GM19467 (cell line): Measurements from ENCODE around the gene L3MBTL4.

ENCODE experiments used
- ATAC-seq: cut with Tn5 transposase; IDR thresholded peaks from one replicate; pipeline ENCODE4 v1.9.1; 2021; ENCODE audit warnings: mild to moderate bottlenecking, moderate library complexity; ENCODE audit not compliant: unreplicated experiment

The L3MBTL4 gene

DNA sequence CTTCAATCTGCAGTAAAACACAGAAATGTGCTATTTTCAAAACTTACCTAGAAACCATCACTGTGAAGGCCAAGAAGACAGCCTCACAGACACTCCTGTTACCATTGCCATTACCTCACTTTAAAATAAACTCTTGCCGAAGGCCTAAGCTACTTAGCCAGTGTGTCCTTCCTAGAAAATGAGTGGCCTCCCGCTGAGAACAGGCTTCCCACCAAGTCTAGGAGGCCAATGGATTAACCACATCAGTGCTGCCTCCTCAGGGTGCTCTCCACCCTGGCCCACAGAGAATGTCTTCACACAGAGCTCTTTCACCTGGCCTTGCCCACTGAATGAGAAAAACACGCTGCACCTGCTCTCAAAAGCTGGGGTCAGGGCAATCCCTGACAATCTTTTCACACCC is 47.5 kb downstream of the L3MBTL4 start:
- ATAC-seq: no peak

DNA sequence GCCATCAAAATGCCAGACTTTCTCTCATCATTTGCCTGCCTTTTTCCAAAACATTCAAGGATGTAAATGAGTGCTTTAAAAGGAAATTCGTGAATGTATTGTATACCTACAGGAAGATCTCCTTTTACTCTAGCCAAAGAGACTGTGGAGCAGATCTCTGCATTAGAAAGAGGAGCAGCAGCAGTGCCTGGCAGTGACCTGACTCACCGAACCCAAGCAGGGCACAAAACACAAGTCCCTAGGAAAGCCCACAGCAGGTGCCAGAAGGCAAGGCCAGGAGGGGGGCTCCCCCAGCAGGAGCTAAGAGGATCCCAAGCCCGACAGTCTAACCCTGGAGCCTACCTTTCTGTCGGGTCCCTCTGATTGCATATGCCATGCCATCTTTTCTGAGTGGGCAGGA is 47.9 kb downstream of the L3MBTL4 start:
- no peak for ATAC-seq

DNA sequence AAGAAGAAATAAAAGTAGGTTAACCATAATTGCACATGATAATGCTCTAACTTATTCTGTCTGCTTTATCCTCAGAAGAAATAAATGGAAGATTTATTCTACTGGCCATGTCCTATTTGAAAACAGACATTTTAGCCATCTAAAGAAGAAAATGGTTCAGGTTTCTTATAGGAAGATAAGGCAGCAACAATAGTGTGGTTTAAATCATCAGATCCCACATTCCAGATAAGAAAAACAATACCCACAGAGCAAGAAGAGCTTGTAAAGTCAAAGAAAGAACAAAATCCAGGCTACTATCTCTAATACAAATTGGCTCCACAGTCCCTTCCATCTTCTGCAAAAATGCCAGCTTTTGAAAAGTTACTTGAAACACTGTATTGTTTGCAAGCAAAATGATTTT is 49.3 kb downstream of the L3MBTL4 start:
- no peak for ATAC-seq

DNA sequence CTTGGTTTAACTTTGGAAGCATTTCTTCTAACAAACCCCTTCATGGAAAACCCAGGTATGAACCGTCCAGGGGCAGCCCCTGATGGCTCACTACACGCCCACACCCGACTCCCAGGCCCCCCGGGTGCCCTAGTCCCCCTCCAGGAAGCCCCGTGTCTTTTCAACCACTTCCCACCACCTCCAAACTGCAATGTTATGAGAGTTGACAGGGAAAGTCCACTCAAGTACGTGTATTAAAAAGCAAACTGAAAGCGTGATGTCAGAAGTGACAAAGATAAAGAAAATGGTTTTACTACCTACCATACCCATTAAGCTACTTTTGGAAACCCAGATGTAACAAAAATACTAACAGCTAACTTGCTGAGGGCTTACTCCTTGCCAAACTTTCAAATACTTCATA is 51.5 kb downstream of the L3MBTL4 start:
- peak; percentile 50 for ATAC-seq

DNA sequence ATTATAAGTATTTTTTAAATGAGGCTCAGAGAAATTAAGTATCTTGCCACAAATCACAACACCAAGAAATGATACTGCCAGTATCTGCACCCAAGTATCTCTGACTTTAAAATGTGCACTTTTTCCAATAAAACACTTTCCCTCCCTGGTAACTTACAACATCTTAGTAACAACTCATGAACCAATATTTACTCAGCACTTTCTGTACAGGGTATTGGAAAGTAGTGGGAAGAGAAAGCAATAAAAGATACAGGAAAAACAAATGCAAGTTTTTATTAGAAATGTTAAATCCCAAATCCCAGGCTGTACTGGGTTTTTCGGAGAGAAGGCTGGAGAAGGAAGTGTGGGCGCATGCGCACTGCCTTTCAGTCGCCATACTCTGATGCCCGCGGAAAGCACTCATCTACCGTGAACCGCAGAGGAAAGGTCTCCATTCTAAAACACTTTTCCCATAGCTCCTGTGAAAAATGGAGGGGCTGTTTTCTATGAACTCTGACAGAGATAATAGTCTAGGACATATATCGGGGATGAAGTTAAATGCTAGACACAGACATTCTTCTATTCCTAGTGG is 52.1 kb downstream of the L3MBTL4 start:
- no peak for ATAC-seq

DNA sequence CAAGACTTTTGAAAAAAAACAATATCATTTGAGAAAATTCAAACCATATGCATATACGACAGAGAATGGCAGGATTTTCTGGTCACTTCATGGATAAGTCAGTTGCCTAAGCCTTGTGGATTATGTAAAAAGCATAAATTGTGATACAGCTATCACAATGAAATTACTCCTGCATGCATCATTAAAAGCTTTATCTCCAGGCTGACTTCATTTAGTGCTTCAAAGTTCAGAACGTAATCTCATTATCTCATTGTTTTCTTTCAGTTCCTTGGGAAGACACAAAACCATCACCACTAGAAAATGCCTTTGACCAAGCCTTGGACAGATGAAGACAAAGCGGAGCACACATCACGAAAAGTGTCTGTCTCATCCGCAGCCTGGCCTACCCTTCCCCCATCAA is 57.0 kb downstream of the L3MBTL4 start:
- ATAC-seq: no peak

DNA sequence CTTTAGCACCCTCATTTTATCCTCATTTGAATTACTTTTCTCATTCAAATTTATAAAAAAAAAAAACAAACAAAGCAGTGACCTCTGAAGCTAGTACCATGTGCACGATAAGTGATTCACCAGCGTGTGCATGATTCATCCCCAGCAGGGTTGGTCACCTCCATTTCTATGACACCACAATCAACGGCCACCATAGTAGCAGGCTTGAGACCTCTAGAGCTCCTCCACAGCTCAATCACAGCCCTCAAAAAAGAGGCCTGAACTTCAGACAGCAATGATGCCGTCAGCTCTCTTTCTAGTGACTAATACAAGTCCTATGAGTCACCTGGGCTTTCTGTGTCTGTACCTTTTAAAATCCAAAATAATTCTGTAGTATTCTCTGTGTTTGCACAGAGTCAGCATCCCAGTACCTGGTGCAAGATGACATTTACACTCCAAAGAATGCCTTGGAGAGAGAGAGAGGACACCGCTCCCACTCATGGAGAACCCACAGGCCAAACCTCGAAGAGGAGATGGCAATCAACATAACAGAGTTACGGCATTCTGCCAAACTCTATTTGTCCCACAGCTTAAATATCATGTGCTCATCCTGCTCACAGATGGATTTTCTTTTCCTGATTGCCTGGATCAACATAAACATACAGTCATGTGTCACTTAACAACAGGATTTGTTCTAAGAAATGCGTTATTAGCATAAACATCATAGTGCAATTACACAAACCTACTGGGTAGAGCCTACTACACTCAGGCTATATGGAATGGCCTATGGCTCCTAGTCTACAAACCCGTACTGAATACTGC is 58.7 kb downstream of the L3MBTL4 start:
- no peak for ATAC-seq

DNA sequence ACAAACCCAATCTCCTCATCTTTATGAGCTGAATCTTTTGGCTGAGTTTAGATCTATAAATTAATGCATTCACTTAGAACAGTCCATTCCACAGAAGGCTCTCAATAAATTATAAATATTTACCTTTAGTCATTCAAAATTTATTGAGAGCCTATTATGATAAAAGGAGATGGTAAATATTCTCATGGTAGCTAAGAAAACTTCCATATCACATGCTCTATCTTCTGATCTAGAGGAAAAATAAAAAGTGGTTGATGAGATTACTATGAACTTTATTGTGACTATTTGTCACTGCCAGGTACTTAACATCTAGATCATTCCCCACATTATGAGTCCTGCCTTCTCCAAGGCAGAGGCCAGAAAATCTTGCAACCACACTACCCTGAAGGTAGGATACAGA is 62.4 kb downstream of the L3MBTL4 start:
- no peak for ATAC-seq

DNA sequence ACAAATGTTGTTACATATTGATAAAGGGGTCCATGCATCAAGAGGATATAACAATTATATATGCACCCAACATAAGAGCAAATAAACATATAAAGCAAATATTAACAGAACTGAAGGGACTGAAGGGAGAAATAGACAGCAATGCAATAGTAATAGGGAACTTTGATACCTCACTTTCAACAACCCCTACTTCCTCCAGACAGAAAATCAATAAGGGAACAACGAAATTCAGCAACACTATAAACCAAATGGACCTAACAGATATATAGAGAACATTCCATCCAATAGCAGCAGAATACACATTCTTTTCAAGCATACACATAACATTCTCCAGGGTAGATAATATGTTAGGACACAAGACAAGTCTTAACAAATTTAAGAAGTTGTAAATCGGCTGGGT is 71.7 kb downstream of the L3MBTL4 start:
- no peak for ATAC-seq

DNA sequence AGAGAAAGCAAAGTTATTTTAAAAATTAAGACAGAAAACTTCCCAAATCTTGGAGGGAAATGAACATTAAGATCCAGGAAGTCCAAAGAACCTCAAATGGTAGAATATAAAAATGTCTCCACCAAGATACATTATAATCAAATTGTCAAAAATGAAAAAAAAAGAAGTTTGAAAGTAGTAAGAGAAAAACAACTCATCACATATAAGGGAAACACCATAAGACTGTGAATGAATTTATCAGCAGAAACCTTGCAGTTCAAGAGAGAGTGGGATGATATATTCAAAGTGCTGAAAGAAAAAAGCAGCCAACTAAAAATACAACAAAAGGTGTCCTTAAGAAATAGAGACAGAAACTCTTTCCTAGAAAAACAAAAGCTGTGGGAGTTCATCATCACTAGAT is 73.0 kb downstream of the L3MBTL4 start:
- ATAC-seq: no peak

DNA sequence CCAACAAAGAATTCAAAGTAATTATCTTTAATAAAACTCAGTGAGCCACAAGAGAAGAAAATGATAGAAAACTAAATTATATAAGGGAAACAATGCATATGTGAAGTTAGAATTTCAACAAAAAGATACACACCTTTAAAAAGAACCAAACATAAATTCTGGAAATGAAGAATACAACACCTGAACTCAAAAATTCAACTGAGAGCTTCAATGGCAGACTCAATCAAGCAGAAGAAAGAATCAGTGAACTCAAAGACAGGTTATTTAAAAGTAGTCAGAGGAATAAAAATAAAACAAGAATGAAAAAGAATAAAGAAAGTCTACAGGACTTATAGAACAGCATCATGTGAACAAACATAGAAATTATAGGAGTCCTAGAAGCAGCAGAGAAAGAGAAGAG is 73.4 kb downstream of the L3MBTL4 start:
- no peak for ATAC-seq

DNA sequence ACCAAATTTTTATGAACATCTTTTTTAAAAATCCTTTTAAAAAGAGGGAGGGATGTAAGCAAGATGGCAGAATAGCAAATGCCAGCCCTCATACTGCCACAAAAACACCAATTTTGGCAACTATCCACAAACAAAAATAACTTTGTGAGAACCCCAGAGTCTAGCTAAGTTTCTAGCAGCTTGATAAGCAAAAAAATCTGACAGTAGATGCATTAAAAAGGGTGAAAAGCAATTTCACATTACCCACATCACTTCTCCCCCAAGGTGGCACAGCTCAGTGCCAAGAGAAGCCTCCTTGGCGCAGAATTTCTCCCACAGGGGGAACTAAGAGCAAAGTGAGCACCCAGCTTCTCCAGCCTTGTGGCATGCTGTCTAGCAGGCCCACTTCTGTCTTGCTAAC is 74.6 kb downstream of the L3MBTL4 start:
- no peak for ATAC-seq

DNA sequence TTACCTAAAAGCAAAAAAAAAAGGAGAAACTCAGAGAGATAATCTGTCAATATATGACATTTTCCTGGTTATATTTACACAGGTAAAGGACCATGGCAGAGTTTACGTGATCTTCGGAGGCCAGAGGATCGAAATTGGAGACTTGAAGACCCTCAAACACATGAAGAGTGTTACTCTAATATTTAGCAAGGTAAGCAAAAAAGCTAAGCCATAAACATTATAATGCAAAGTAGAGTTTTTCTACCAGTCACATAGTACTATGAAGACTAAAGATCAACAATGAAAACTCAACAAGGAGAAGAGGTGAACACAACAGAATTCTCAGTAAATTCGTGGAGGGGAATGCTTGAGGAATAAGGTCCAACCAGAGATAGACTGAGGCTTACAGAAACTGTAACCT is 78.5 kb downstream of the L3MBTL4 start:
- no peak for ATAC-seq

DNA sequence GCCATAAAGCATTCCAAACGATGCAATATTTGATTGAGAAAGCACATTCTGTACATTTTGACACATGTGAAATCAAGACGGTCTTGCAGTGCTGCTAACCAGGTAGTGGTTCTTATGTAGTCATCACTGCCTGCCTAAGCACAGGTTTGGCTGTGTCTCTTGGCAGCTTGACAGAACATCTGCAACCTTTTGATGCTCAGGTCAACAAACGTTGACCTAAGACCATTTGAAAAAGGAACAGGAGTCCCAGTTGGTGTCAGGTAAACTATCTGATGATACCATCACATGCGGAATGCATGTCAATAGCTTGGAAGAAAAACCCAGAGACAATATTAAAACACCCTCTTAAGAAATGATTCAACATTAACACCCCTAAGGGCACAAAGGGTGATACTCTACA is 80.7 kb downstream of the L3MBTL4 start:
- no peak for ATAC-seq

DNA sequence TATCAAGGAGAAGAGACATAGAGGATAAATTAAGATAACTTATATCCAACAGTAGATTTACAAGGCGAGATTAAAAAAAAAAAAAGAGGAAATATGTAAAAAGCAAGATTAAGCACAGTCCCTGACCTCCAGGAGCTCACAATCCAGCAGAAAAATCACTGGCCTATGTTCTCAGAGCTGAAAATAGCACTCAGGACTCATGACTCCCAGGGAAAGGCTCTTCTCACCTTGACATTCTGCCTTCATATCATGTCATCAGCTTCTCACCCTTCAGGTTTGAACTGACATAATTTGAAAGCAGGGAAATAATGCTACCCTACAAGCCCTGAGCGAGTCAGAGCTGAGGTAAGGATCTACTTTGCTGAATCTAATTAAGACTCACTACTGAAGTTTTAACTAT is 82.8 kb downstream of the L3MBTL4 start:
- ATAC-seq: no peak

DNA sequence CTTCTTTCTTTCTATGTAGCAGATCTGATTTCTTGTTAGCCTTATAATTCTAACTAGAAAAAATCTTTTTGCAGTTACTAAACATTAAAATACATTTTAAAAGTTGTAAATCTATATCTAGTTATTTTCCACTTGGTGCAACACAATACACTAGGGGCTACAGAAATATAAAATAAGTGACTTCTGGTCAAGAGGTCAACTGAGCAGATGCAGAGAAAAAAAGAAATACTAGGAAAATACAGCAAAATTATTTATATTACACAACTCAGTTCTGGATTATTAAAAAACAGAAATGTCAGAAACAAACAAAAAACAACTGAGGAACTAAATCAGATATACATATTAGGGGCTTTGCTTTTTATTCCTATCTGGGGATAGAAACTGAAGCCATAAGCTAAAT is 83.9 kb downstream of the L3MBTL4 start:
- ATAC-seq: no peak

DNA sequence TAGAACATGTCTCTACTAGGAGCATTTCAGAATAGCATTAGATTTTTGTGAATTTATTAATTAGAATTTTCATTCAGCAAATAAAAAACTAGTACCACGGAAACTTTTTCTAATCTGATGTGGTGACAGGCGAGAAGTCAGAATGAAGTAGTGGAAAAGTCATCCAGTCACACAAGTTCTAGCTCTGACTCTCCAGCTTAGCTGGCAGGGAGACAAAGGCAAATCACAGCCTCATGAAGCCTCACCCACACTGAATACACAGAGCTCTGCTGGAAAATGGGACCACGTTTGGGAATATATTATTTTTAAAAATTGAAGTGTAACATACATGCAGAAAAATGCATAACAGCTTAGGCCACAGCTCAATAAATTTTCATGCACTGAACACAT is 86.1 kb downstream of the L3MBTL4 start:
- ATAC-seq: no peak

DNA sequence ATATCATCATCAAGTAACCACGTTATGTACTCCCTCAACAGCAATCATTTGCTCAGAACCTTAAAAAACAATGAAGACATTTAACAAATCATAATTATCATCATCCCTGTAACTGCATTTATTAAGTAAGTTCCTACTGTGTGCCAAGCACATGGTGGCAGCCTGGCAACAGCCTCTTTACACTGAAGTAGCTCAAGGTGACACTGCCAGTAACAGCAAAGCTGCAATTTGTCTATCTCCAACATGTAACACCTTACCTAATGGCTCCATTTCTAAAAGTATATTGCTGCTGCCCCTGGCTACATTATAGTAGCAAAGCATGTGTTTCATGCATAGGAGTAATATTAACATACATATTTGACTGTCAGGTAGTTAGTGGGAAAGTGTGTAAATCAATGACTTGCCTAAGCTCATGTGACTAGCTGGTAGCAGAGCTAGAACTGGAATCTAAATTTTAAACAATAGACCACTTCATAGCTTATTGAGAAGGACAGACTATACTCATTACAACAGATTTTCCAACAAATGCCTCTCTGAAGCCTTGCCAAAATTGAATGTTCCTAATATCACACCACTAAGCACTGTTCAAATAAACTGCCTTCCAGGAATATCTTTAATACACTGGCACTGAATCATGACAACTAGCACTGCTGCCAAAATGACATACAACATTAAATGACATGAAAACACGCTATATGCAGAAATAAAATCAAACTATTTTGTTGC is 86.7 kb downstream of the L3MBTL4 start:
- ATAC-seq: no peak

DNA sequence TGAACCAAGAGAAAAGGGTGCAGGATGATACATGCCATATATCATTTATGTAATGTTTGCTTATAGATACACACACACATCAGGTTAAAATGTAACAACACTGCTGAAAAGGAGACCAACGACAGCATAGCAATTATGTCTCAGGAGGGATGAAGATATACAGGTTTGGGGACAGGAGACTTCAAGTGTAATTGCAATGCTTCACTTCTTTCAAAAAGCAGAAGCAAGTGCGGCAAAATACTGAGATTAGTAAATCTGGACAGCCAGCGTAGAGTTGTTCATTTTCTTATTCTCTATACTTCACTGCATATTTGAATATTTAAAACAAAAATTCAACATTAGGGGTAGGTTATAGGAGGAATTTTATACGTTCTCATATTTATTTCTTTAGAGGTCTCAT is 87.2 kb downstream of the L3MBTL4 start:
- ATAC-seq: no peak

DNA sequence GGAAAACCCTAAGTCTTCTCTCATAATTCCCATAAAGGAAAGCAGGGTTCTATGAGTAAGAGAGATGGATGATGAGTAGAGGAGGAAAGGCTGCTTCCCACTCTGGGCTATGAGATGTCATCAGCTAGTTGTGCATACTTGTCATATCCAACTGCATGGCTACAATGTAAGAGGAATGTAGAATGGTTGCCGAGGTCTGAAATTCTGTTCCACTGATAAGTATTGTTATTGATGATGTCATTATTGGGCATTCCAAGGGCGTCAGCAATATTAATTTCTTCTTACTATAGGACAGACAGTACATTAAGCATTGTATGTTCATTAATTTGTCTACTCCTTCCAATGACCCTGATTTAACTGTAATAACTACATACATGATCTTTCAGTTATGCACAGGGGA is 88.1 kb downstream of the L3MBTL4 start:
- no peak for ATAC-seq

DNA sequence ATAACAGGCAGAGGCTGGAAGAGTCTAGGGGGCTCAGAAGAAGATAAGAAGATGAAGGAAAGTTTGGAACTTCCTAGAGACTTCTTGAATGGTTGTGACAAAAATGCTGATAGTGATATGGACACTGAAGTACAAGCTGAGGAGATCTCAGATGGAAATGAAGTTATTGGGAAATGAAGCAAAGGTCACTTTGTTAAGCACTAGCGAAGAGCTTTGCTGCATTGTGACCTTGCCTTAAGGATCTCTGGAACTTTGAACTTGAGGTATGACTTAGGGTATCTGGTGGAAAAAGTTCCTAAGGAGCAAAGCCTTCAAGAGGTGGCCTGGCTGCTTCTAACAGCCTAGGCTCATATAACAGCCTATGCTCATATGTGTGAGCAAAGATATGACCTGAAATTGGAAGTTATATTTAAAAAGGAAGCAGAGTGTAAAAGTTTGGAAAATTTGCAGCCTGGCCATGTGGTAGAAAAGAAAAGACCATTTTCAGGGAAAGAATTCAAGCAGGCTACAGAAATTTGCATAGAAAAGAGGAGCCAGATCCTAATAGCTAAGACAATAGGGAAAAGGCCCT is 91.3 kb downstream of the L3MBTL4 start:
- ATAC-seq: no peak
